Upper lobe of right lung (tissue), 1 donor: ENCODE results near the gene MAGI2. TPM values are rescaled to one million over a fixed set of nuclear protein-coding genes. Genes with fewer than 3 reads are reported as not detected.
A peak's percentile ranks its signal among the peaks of the same experiment; 100 is the strongest.
"Not testable (repeated sequence)": the region's sequence is repeated elsewhere in the genome, so short reads cannot be mapped to it uniquely, and the experiment has no call there.

Experiments
- ATAC-seq: fragments of 200-7000 bp; cut with Tn5 transposase; one replicate; pipeline ENCODE4 v1.9.1; 2020; ENCODE audit warnings: mild to moderate bottlenecking, moderate library complexity
- DNase-seq: peaks from one replicate; pipeline ENCODE4 v3.0.0-alpha.2; 2020
- H3K27ac ChIP-seq: fragments of 200-600 bp; one replicate; pipeline ENCODE4 v1.8.0; 2022
- H3K27me3 ChIP-seq: fragments of 200-600 bp; one replicate; pipeline ENCODE4 v1.8.0; 2022; ENCODE audit warnings: mild to moderate bottlenecking
- H3K36me3 ChIP-seq: fragments of 200-600 bp; one replicate; pipeline ENCODE4 v1.8.0; 2022
- H3K4me1 ChIP-seq: fragments of 200-600 bp; one replicate; pipeline ENCODE4 v1.8.0; 2022
- H3K4me3 ChIP-seq: fragments of 200-600 bp; one replicate; pipeline ENCODE4 v1.8.0; 2022; ENCODE audit warnings: mild to moderate bottlenecking
- H3K9me3 ChIP-seq: fragments of 200-600 bp; one replicate; pipeline ENCODE4 v1.8.0; 2022
- intact Hi-C: fragments of 100-400 bp; cut with DNase I; formaldehyde crosslinking; loops from one replicate; pipeline ENCODE4 v1.11.0; 2022
- total RNA-seq: library from RNA; stranded (reverse); fragmentation: NEBNext Ultra II Directional; extraction: Animal tissue kit (Norgen Biotek cat#: 25700); gene quantifications from one replicate; pipeline ENCODE4 v1.2.1, GENCODE V29; 2021
- TF ChIP-seq, protein P1 (sequence below): fragments of 200-600 bp; IDR thresholded peaks from one replicate; pipeline ENCODE4 v1.8.0; 2022; ENCODE audit warnings: antibody characterized with exemption
- donor health status: DM: no; HTN: yes; CAD: no; lungs with severe emphysema.

Gene MAGI2
- total RNA-seq, 1 donor from 2014 or later: 12.8 TPM

DNA sequence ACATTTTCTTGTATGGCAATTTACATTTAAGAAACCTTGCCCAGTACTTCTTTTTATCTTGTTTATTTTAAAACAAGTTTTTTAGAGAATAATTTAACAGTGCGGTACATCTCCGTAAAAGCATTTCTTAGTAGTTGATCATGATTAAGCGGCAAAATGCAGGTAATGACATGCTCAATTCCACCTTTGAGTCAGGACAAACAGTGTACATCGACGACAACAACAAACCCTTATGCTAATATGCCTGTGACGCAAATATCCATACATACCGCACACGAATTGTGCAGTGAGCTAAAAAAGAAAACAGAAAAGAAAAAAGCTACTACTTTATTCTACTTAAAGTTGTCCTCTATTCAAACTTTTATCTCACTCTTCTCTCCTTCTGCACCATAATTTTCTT, 1.9 kb downstream of the MAGI2 start:
- no peaks in the 10 kb centered on the region for H3K36me3 ChIP-seq
- no peaks in the 10 kb centered on the region for H3K9me3 ChIP-seq
- peak overlapping the region; percentile 76 for H3K4me3 ChIP-seq
- H3K4me1 ChIP-seq: peaks cover 16% of the 10 kb centered on the region
- DNase-seq (no peak), ATAC-seq (no peak)
- H3K27ac ChIP-seq: no peak overlapping the region
- no peaks in the 10 kb centered on the region for H3K27me3 ChIP-seq
- TF ChIP-seq, protein P1, sequence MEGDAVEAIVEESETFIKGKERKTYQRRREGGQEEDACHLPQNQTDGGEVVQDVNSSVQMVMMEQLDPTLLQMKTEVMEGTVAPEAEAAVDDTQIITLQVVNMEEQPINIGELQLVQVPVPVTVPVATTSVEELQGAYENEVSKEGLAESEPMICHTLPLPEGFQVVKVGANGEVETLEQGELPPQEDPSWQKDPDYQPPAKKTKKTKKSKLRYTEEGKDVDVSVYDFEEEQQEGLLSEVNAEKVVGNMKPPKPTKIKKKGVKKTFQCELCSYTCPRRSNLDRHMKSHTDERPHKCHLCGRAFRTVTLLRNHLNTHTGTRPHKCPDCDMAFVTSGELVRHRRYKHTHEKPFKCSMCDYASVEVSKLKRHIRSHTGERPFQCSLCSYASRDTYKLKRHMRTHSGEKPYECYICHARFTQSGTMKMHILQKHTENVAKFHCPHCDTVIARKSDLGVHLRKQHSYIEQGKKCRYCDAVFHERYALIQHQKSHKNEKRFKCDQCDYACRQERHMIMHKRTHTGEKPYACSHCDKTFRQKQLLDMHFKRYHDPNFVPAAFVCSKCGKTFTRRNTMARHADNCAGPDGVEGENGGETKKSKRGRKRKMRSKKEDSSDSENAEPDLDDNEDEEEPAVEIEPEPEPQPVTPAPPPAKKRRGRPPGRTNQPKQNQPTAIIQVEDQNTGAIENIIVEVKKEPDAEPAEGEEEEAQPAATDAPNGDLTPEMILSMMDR: no peak
- intact Hi-C loops: no loop called here

DNA sequence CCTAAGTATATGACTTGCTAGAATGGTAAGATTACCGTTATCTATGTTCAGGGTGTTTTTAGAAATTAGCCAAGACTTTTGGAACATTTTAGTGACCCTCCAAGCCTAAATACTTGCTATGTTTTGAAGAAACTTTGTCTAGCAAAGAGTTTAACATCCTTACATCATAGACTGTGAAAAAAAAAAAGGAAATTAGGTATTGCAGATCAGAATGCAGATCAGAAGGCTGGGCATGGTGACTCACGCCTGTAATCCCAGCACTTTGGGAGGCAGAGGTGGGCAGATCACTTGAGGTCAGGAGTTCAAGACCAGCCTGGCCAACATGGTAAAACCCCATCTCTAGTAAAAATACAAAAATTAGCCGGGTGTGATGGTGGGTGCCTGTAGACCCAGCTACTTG, 10.7 kb downstream of the MAGI2 start:
- intact Hi-C loops, ATAC-seq: not testable (repeated sequence)

DNA sequence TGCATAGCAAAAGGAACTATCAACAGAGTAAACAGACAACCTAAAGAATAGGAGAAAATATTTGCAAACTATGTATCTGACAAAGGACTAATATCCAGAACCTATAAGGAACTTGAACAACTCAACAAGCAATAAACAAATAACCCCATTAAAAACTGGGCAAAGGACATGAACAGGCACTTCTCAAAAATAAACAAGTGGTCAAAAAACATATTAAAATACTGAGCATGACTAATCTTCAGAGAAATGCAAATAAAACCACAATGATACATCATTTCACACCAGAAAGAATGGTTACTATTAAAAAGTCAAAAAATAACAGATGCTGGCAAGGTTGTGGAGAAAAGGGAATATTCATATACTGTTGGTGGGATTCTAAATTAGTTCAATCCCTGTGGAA, 17.1 kb downstream of the MAGI2 start:
- Histone ChIP-seq H3K36me3 (no peaks in the 10 kb centered on the region), H3K9me3 (peaks cover 3% of the 10 kb centered on the region), H3K4me1 (no peaks in the 10 kb centered on the region), H3K27ac (no peak overlapping the region), H3K4me3 (no peak overlapping the region), H3K27me3 (no peaks in the 10 kb centered on the region)
- ATAC-seq (no peak), DNase-seq (no peak)
- TF ChIP-seq, protein P1: no peak
- intact Hi-C loops: no loop called here

More for the DNA sequence above, 10.7 kb downstream of the MAGI2 start:
- H3K4me3 ChIP-seq, H3K27me3 ChIP-seq, H3K27ac ChIP-seq, DNase-seq, H3K4me1 ChIP-seq, H3K9me3 ChIP-seq, H3K36me3 ChIP-seq: not testable (repeated sequence)

DNA sequence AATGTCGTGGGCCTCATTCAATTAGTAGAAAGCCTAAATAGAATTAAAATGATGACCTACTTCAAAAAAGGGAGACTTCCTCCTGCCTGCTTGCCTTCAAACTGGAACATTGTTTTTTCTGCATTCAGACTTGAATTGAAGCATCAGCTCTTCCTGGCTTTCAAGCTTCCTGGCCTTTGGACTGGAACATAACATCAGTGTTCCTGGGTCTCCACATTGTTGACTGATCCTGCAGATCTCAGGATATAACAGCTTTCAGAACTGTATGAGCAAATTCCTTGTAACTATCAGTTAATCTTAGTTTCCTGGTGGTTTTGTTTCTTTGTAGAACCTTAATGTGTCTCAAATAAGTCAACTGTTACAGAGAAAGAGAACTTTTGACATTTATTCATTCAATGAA, 18.6 kb downstream of the MAGI2 start:
- no peak overlapping the region for H3K4me3 ChIP-seq
- intact Hi-C loops: no loop called here
- TF ChIP-seq, protein P1: no peak
- H3K27ac ChIP-seq: no peak overlapping the region
- no peaks in the 10 kb centered on the region for H3K36me3 ChIP-seq
- peaks cover 3% of the 10 kb centered on the region for H3K9me3 ChIP-seq
- H3K4me1 ChIP-seq: no peaks in the 10 kb centered on the region
- H3K27me3 ChIP-seq: no peaks in the 10 kb centered on the region
- DNase-seq (no peak), ATAC-seq (no peak)

DNA sequence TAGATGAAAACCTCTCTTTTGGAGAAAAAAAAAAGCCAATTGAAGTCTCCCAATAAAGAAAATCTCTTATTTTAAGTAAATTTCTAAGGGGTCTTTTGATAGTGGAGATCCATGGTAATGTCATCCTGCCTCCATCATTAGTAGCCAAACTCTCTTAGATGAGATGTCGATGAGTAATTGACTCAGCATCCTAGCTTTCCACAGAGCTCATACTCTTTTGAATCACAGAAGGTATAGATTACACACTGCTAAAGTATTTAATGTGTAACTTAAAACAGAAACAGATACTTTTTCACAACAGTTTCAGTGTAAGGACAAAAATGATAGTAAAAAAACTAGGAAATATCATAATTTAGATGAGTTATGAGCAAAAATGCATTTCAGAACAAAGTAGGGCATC, 19.4 kb downstream of the MAGI2 start:
- TF ChIP-seq, protein P1: no peak
- intact Hi-C loops: no loop called here
- DNase-seq (no peak), ATAC-seq (no peak)
- Histone ChIP-seq H3K4me3 (no peak overlapping the region), H3K9me3 (peaks cover 3% of the 10 kb centered on the region), H3K4me1 (no peaks in the 10 kb centered on the region), H3K36me3 (no peaks in the 10 kb centered on the region), H3K27ac (no peak overlapping the region), H3K27me3 (no peaks in the 10 kb centered on the region)

DNA sequence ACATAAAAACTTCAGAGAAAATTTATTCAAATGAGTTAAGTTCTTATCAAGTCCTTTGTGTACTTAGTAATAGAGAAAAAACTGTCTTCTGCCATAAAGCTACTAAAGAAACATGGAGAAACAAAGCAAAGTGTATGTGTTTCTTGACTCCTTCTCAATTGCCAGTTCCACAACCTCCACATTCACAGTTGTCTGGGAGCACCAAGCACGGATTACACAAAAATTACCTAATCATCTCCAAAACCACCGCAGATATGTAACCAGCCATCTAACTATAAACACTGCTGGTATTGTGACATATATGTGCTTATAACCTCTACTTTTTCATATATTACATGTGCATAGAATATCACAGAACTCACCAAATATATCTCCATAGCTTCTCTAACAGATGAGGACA, 23.1 kb downstream of the MAGI2 start:
- TF ChIP-seq, protein P1: no peak
- H3K27me3 ChIP-seq: no peaks in the 10 kb centered on the region
- no peak for ATAC-seq
- no peaks in the 10 kb centered on the region for H3K4me1 ChIP-seq
- no peaks in the 10 kb centered on the region for H3K9me3 ChIP-seq
- no peak overlapping the region for H3K4me3 ChIP-seq
- no peak for DNase-seq
- no peaks in the 10 kb centered on the region for H3K36me3 ChIP-seq
- intact Hi-C loops: no loop called here
- no peak overlapping the region for H3K27ac ChIP-seq
